DLD1 (cell line): ENCODE measurements around the gene HSBP1L1.
"Not testable (repeated sequence)": the region's sequence is repeated elsewhere in the genome, so short reads cannot be mapped to it uniquely, and the experiment has no call there.

Experiments used
- in situ Hi-C: cut with HindIII; loops from 2 replicates; pipeline ENCODE4 v1.10.0; 2017; ENCODE audit warnings: low sequenced_read_pairs

HSBP1L1 gene

DNA sequence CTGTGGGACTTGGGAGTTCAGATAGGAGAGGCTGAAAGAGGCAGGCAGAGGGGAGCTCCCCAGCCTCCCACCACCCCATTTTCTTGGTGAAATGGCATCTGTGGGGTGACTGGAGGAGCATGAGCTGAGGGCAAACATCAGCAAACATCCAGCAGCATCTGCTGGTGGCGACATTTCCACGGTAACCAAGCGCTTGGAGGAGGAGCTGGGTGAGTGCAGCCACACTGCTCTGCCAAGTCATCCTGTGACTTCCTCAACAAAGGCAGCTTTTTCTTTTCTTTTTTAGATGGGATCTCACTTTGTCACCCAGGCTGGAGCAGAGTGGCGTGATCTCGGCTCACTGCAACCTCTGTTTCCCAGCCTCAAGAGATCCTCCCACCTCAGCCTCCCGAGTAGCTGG is 18.3 kb downstream of the HSBP1L1 start:
- in situ Hi-C loops: no loop called here

DNA sequence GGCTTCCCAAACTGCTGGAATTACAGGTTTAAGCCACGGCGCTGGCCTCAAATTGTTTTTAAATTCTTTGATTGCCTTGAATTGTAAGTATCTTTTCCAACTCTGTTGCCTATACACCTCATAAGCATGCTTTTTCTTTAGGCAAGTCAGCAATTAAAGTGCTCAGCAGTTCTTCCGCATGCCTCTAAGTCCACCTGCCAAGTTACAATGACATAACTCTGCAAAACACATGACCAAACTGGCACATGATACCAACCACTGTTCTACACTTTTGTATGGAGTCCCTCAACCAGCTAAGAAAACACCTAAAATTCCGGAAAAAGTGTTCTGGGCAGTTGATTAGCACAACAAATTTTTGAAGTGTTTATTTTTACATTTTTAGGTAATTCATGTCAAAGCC is 18.8 kb downstream of the HSBP1L1 start:
- in situ Hi-C loops: no loop called here

DNA sequence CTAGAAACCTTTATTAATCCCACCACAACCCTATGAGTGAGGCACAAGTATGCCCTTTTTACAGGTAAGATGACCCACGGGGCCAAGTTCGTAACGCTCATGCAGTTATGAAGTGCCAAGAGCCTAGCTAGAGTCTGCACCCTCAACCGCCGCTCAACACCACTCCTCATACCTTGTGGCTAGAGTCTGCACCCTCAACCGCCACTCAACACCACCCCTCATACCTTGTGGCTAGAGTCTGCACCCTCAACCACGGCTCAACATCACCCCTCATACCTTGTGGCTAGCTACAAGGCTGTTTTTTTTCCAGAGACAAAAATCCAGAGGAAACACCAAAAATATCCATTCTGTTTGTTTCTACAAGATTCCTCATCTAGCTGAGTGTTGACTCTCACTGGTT is 19.4 kb downstream of the HSBP1L1 start:
- in situ Hi-C loops: no loop called here

DNA sequence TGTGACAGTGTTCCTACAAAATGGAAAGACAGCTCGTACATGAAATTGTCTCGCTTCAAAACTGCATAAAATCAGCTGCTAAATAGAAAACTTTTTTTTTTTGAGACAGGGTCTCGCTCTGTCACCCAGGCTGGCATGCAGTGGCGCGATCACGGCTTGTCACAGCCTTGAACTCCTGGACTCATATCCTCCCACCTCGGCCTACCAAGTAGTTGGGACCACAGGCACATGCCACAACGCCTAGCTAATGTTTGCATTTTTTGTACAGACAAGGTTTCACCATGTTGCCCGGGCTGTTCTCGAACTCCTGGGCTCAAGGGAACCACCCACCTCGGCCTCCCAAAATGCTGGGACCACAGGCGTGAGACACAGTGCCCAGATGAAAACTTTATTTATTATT is 20.7 kb downstream of the HSBP1L1 start:
- in situ Hi-C loops: no loop called here

DNA sequence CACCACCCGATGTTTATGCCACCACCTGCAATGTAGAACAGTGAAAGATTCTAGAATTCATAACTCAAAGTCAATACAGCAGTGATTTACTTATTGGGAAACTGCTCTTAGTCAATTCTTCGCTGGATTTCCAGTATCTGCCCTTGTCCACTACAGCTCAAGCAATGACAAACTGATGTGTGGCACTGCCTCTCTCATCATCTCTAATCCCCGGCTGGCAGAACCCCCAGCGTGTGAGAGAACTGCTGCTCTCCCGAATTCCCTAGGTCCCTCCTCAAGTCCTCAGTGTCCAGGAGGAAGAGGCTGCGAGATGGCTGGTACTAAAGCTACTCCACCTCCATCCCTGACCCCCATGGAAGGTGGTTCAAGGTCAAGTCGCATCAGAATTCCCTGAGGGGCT is 22.3 kb downstream of the HSBP1L1 start:
- in situ Hi-C loops: no loop called here

DNA sequence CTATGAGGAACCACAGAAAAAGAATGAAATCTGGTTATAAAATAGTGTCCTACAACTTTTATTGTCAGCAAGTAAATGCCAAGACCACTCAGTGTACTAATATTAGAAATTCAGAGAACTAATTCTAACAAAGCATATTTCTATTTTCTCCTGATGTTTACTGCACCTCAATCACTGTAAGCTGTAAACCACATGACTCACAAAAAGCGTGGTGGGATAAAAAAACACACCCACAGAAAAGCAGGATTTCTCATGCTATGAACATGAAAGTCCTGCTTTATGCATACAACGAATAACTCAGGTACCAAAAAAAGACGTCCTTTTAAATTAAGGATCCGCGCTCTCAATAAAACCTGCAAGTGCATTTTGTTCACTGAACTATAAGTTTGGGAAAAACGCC is 23.1 kb downstream of the HSBP1L1 start:
- in situ Hi-C loops: no loop called here

DNA sequence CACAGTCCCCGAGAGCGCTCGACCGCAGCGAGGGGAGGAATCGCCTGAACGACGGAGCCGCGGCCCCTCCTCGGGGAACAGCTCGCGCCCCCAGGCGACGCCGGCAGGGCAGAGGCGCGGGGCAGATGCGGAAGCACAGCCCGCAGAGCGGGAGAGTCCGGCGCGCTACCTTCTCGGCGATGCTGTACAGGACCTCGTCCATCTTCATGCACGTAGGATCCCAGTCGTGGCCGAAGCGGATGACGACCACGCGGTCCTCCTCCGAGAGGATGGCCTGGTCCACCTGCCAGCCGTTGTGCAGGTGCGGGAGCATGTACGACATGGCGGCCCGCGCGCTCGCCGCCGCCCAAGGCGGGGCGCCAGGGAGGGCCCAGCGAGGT is 23.6 kb downstream of the HSBP1L1 start:
- in situ Hi-C loops: no loop called here

DNA sequence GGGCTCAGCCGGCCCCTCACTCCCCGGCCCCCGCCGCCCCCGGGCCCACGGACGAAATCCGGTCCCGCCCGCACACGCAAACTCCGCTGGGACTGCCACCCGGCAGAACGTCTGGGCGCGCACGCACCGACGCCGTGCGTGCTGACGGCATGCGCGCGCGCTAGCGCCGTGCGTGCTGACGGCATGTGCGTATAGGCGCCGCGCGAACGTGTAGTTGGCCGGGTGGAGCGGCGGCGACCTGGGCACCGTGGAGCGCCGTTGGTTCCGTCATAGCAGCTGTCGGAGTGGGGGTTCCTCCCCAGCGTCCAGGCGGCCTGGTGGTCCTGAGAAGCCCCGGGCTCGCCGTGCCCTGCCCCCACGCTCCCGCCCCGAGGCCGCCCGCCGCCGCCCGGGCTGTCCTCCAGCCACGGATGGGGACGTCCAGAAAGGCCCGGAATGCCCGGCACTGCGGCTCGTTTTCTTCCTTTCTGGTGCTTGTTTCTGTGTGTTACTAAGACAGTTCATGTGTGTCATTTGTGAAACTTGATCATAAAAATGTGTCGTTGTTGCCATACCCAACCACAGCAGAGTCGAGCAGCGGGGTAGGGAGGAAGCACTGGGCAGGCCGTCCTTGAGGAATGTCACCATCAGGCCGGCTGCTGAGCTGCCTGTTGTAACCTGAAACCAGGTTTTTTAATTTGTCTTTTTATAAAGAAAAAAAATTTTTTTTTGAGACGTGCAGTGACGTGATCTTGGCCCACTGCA is 24.2 kb downstream of the HSBP1L1 start, which contains the start of gene TXNL4A:
TSS of gene TXNL4A (minus strand) at position 113 of the 744 bp plus-strand sequence. CDS start 171 bp downstream, outside the sequence.
- in situ Hi-C loops: no loop called here

DNA sequence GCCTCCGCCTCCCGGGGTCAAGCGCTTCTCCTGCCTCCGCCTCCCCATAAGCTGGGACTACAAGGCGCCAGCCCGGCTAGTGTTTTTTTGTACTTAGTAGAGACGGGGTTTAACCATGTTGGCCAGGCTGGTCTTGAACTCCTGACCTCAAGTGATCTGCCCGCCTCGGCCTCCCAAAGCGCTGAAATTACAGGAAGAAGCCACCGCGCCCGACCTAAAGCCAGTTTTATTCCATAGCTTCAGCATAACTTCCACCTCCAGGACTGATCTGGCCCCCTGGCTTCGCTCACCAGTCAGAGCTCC is 24.7 kb downstream of the HSBP1L1 start:
- in situ Hi-C loops: no loop called here

DNA sequence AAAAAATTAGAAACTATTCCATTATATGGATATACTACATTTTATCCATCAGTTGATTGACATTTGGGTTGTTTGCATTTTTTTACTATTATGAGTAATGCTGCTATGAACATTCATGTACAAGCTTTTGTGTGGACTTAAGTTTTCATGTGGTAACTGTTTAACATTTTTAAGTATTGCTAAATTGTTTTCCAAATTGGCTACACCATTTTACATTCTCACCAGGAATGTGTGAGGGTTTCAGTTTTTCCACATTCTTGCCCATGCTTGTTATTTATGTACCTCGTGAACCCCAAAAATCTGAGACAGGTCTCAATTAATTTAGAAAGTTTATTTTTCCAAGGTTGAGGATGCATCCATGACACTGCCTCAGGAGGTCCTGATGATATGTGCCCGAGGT is 27.1 kb downstream of the HSBP1L1 start:
- in situ Hi-C loops: no loop called here

DNA sequence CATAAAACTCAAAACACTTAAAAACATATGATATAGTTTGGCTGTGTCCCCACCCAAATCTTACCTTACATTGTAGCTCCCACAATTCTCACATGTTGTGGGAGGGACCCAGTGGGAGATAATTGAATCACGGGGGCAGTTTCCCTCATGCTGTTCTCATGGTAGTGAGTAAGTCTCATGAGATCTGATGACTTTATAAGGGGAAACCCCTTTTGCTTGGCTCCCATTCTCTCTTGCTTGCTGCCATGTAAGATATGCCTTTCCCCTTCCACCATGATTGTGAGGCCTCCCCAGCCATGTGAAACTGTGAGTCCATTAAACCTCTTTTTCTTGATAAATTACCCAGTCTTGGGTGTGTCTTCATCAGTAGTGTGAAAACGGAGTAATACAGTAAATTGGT is 35.3 kb downstream of the HSBP1L1 start:
- in situ Hi-C loops: not testable (repeated sequence)

DNA sequence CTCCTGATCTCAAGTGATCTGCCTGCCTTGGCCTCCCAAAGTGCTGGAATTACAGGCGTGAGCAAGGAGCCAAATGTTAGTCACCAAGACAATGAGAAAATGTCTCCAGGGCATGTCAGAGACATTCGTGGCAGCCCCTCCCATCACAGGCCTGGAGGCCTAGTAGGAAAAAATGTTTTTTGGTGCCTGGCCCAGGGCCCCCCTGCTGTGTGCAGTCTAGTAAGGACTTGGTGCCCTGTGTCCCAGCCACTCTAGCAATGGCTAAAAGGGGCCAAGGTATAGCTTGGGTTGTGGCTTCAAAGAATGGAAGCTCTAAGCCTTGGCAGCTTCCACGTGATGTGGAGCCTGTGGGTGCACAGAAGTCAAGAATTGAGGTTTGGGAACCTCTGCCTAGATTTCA is 36.4 kb downstream of the HSBP1L1 start:
- in situ Hi-C loops: no loop called here

DNA sequence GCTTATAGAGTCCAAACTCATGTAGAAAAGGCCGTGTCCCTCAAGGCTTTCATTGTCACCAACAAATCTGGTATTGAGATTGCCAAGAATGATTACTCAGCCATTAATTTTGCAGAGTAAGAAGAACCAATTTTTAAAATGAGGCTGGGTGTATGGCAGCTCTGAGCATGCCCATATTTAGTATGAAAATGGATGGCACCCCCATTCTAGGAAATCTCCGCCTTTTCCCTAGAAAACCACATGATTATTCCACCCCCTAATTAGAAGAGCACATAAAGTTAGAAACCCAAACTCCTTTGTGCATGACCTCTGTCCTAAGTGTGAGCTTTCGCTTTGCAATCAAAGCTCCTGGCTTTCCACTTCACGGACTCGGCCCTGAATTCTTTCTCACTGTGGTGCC is 38.0 kb downstream of the HSBP1L1 start:
- in situ Hi-C loops: no loop called here

DNA sequence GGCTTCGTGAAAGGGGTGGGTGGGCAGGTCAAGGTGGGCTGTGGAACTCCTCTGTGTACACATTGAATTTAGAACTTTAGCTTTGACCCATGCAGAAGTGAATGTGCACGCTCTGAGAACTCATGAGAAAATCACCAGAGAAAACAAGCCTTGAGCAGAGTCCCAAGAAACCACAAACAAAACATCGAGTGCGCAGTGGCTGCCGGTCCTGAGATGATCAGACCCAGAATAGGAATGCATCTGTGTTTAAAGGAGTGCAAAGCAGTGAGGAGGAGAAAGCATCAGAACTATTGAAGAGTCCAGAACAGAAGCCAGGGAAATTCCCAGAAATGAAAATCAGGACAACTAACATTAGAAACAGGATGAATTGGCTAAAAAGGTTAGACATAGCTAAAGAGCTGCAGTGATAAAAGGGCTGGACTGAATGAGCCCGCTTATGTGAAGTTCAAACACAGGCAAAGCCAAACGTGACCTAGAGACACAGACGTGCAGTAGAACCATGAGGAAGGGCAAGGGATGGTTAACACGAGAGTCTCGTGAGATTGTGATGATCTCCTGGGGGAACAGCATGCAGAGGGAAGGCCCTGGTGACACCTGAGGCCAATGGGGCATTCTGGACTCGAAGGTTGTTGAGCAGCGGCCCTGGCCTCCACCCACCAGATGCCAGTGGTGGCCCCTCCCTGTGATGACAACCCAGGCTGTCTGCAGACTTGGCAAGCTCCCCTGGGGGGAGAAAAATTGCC is 40.3 kb downstream of the HSBP1L1 start:
- in situ Hi-C loops: no loop called here

DNA sequence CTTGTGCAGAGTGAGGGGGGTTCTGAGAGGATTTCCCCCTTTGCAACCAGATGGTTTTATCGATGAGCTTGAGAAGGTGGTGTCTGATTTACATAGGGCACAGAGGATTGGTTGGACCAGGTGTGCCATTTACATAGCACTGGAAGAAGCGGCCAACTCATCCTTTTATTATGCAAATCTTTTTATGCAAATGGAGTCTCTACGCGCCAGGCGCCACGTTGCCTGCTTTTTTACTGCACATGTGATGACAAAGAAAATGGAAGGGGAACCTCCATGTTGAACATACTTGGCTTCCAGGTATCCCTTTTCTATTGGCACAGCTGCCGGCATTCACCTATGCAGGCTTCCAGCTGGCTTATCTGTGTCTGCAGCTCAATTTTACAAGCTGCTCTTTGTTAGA is 42.3 kb downstream of the HSBP1L1 start:
- in situ Hi-C loops: no loop called here

DNA sequence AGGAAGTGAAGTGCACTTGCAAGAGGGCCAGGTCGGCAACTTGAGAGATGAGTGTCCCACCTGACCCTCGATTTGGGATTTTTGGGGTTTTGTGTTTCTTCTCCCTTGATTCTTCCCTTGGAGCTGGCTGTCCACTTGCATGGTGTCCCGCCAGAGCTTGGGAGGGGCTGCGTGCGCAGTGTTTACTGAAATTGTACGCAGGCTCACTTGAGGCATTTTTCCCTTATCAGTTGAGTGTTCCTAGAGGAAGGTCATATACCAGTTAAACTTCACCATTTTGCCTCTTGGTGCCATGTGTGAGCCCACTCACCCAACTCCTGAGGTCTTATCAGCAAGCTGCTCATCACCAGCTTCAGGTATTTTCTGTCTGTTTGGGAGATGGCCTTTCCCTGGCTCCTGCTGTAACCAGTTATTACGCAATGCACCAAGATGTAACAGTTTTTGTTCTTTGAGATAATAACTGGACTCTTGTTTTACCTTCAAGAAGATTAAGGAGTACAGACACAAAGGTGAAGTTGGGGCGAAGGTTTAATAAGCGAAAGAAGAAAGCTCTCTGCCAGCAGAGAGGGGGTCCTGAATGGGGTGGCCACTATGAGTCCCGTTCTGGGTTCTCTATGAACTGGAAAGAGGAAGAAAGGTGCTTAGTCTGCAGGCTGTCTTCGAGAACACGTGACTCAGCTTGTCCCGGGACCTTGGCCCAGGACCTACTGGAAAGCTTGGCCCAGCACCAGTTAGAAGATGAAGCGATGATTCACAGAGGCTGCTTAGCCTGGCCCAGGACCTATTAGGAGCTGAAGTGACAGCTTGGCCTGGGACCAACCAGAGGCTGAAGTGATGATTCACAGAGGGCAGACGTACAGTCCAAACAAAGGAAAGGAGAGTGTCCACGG is 45.5 kb downstream of the HSBP1L1 start:
- in situ Hi-C loops: no loop called here

DNA sequence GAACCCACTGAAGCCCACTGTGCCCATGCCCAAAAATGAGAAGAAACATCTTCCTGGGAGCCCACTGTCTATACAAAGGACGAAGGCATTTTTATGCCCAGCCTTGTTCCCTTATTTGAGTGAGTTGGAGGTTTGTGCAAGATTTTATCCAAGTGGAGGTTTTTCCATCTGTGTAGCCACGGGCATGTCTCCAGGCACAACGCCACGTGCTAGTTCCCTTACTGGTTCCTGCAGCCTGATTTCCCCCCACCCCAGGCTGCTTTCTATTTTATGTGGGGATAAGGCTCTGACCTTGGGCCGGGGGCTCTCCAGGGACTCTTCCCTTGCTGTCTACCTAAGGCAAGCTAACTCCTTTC is 46.1 kb downstream of the HSBP1L1 start:
- in situ Hi-C loops: no loop called here

DNA sequence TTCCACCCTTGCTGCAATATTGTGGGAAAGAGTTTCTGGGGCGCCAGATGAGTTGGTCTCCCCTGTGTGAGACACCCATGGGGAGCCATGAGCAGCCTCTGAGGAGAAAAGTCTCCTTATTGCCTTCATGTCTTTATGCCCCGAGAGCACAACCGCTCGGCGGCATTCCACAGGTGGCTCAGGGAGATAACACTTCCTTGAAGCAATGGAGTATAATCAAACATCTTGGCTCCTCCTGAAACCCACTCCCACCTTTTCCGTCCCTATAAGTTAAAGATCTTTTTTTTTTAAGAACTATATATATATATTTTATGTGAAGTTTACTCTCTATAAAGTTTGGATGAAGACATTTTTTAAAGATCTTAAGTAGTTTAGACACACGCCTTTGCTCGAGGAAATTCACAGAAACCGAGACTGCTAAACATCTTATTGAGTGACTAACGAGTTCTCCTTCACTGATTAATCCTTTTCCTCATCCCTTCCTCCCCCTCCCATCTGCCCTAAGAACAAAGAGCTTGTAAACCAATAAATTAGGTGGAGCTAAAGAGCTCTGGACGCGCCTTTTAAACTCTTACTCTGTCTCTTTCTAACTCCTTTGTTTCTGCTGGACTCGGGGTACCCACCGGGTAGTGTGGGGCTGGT is 47.2 kb downstream of the HSBP1L1 start:
- in situ Hi-C loops: not testable (repeated sequence)

DNA sequence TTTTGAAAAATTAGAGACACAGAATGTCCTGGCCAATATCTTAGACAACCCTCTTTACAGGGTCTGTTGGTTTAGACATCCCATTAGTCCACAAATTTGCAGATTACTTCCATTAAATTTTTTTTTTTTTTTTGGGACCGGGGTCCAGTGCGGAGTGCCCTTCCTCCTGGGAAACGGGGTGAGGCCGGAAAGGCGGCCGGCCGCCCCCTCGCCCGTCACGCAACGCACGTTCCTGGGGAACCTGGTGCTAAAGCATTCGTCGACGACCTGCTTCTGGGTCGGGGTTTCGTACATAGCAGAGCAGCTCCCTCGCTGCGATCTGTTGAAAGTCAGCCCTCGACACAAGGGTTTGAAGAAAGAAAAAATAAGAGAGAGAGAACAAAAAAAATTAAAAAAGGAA is 48.3 kb downstream of the HSBP1L1 start:
- in situ Hi-C loops: no loop called here
